GM06990 (cell line): ENCODE results near the gene GZF1.

Experiments
- DNase-seq: peaks from one replicate; pipeline ENCODE4 v3.0.0-alpha.2; 2011; ENCODE audit not compliant: insufficient read length; ENCODE audit errors: extremely low read depth
- H3K27me3 ChIP-seq: replicated peaks from 2 replicates; pipeline ENCODE4 v1.6.0; 2011; ENCODE audit warnings: low read length; ENCODE audit not compliant: control insufficient read depth, insufficient read depth
- H3K36me3 ChIP-seq: 2 replicates; pipeline ENCODE4 v1.5.1; 2011; ENCODE audit warnings: low read length; ENCODE audit not compliant: control insufficient read depth, insufficient read depth
- H3K4me3 ChIP-seq: replicated peaks from 2 replicates; pipeline ENCODE4 v1.5.1; 2011; ENCODE audit warnings: low read depth, mild to moderate bottlenecking, control low read depth, low read length
- TF ChIP-seq, protein P1 (sequence below): IDR thresholded peaks from 2 replicates; pipeline ENCODE4 v1.5.1; 2011; ENCODE audit warnings: low read length, control low read depth, mild to moderate bottlenecking, inconsistent platforms; ENCODE audit not compliant: insufficient read depth, poor library complexity, severe bottlenecking

The GZF1 gene

DNA sequence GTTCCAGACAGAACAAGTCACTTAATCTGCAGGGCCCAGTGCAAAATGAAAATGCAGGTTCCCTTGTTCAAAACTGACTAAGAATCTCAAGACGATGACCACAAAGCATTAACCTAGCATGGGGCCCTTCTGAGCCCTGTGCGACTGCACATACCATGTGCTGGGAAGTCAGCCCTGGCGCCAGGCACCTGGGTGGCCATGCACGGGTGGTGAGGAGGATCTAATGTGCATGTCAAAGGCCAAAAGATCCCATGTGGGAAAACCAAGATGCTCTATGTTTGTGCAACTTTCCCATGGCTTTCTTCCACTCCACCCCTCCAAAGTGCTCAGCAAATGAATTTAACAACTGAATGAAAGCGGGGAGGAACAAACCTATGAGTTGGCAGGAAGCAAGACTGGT, 44.9 kb upstream of the GZF1 start:
- Histone ChIP-seq H3K4me3 (no peak overlapping the region), H3K36me3 (no peaks in the 10 kb centered on the region), H3K27me3 (no peaks in the 10 kb centered on the region; the same call in 1 of the 2 replicates)
- no peak for DNase-seq
- TF ChIP-seq, protein P1, sequence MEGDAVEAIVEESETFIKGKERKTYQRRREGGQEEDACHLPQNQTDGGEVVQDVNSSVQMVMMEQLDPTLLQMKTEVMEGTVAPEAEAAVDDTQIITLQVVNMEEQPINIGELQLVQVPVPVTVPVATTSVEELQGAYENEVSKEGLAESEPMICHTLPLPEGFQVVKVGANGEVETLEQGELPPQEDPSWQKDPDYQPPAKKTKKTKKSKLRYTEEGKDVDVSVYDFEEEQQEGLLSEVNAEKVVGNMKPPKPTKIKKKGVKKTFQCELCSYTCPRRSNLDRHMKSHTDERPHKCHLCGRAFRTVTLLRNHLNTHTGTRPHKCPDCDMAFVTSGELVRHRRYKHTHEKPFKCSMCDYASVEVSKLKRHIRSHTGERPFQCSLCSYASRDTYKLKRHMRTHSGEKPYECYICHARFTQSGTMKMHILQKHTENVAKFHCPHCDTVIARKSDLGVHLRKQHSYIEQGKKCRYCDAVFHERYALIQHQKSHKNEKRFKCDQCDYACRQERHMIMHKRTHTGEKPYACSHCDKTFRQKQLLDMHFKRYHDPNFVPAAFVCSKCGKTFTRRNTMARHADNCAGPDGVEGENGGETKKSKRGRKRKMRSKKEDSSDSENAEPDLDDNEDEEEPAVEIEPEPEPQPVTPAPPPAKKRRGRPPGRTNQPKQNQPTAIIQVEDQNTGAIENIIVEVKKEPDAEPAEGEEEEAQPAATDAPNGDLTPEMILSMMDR = no peak

DNA sequence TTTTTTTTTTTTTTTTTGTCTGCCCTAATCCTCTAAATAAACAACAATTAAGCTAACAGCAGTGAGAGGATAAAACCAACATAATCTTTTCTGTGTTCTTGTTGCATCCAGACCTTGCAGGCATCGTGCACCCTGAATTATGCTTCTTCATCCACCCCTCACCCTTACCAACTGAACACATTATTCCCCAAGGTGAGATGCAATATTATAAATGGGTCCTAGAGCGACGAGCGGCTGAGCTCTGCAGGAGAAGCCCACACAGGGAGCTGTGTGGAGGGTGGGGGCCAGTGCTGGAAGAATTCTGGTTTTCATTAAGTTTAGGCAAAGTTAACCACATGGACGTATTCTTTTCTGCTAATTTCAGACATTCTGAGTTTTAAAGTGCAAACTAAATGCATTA, 43.6 kb upstream of the GZF1 start:
- no peaks in the 10 kb centered on the region for H3K36me3 ChIP-seq
- H3K27me3 ChIP-seq = no peaks in the 10 kb centered on the region; the same call in 1 of the 2 replicates
- TF ChIP-seq, protein P1 = no peak
- no peak for DNase-seq
- H3K4me3 ChIP-seq = no peak overlapping the region

DNA sequence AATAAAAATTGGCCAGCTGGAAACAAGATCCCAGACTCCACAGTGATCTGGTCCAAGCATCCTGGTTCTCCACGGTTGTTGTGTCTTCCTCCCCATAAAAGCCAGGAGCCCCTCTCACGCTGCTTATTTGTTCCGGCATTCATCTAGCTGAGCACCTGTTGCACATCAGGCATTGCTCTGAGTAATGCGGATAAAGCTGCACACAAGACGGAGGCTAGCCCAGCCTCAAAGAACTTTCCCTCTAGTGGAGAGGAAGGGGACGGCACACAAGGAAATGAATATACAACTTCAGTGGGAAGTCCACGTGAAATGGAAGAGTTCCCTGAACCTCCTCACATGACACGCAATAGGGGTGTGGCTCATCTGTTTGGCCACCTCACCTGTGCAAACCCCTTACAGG, 41.7 kb upstream of the GZF1 start:
- no peaks in the 10 kb centered on the region for H3K36me3 ChIP-seq
- DNase-seq = no peak
- no peak overlapping the region for H3K4me3 ChIP-seq
- no peaks in the 10 kb centered on the region; the same call in 1 of the 2 replicates for H3K27me3 ChIP-seq
- TF ChIP-seq, protein P1 = peak; percentile 35

DNA sequence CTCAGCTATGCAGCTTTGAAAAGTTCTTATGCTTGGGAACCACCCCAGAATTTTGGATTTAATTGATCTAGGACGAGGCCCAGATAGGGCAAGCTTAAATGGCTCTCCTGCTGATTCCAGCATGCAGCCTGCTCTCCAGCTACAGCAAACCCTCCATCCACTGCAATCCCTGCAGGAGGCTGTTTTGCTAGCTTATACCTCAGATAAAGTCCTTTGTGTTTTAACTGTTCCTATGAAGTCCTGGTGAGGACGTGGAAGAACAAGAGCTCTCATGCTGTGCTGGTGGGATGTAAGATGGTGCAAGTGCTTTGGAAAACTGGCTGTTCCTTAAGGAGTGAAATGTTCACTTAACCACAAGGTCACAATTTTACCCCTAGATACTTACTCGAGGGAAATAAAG, 36.9 kb upstream of the GZF1 start:
- Histone ChIP-seq H3K27me3 (no peaks in the 10 kb centered on the region), H3K36me3 (no peaks in the 10 kb centered on the region), H3K4me3 (no peak overlapping the region)
- TF ChIP-seq, protein P1 = no peak
- no peak for DNase-seq

DNA sequence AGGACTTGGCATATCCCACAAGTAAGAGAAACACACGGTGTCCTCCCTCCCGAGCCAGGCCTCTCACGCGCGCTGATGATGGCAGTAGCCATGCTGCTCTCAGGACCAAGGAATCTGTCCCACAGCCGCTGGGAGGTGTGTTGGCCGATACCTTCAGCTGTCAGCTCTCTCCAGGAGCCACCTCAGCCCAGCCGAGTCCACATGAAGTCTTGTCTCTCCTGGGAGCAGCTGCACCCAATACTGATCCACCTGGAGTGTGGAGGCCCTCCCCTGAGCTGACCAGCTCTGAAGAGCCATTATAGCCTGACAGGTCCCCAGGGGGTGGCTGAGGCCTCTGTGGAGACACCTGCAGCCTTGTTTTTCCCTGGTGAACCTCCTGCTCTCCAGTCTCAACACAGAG, 35.2 kb upstream of the GZF1 start:
- no peaks in the 10 kb centered on the region for H3K27me3 ChIP-seq
- TF ChIP-seq, protein P1 = no peak
- no peaks in the 10 kb centered on the region for H3K36me3 ChIP-seq
- no peak overlapping the region for H3K4me3 ChIP-seq
- no peak for DNase-seq
